Measurements from ENCODE around the gene DPH6. TPM values are rescaled to one million over a fixed set of nuclear protein-coding genes. Genes with fewer than 3 reads are reported as not detected.

DPH6 gene
- total RNA-seq, 3 donors from 2014 or later (not counting 1 experiment from before 2014, with no cell fraction given), result 10.8 to 13.3 (median 13.1) TPM

GRCh38 chr15:35325374-35325941 is 220.5 kb downstream of the DPH6 start:
- H3K27ac Mint-ChIP-seq, result no peak overlapping the region
- peaks cover 3% of the 10 kb centered on the region in 2 donors for H3K9me3 Mint-ChIP-seq
- H3K4me1 ChIP-seq (ENCODE audit: control insufficient read depth, insufficient read depth, low read length), result no peaks in the 10 kb centered on the region
- no peak overlapping the region for H3K27ac ChIP-seq (ENCODE audit: low read length)
- H3K36me3 Mint-ChIP-seq, result no peaks in the 10 kb centered on the region
- no peak overlapping the region for H3K4me3 Mint-ChIP-seq
- no peaks in the 10 kb centered on the region for H3K9me3 ChIP-seq (ENCODE audit: control insufficient read depth, insufficient read depth, low read length)
- TF ChIP-seq, protein P1, sequence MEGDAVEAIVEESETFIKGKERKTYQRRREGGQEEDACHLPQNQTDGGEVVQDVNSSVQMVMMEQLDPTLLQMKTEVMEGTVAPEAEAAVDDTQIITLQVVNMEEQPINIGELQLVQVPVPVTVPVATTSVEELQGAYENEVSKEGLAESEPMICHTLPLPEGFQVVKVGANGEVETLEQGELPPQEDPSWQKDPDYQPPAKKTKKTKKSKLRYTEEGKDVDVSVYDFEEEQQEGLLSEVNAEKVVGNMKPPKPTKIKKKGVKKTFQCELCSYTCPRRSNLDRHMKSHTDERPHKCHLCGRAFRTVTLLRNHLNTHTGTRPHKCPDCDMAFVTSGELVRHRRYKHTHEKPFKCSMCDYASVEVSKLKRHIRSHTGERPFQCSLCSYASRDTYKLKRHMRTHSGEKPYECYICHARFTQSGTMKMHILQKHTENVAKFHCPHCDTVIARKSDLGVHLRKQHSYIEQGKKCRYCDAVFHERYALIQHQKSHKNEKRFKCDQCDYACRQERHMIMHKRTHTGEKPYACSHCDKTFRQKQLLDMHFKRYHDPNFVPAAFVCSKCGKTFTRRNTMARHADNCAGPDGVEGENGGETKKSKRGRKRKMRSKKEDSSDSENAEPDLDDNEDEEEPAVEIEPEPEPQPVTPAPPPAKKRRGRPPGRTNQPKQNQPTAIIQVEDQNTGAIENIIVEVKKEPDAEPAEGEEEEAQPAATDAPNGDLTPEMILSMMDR (IDR thresholded peaks at IDR 0.05), result no peak
- WGBS (ENCODE audit: insufficient coverage), result no CpG with 5 or more reads among the region's 3 CpGs
- H3K4me1 Mint-ChIP-seq, result no peaks in the 10 kb centered on the region
- no peak for DNase-seq
- no peak overlapping the region for H3K4me3 ChIP-seq (ENCODE audit: low read length)
- intact Hi-C loops (cut with micrococcal nuclease), result no loop called here
- no peak for ATAC-seq
- H3K36me3 ChIP-seq (ENCODE audit: control insufficient read depth, insufficient read depth, low read length), result no peaks in the 10 kb centered on the region
- no peaks in the 10 kb centered on the region for H3K27me3 Mint-ChIP-seq (ENCODE audit: low read depth in 2 of 2)
- H3K27me3 ChIP-seq (ENCODE audit: control insufficient read depth, insufficient read depth, low read length), result no peaks in the 10 kb centered on the region

GRCh38 chr15:35323141-35323540 is 222.8 kb downstream of the DPH6 start:
- H3K27ac Mint-ChIP-seq, result no peak overlapping the region
- no peaks in the 10 kb centered on the region for H3K27me3 ChIP-seq (ENCODE audit: control insufficient read depth, insufficient read depth, low read length)
- no peaks in the 10 kb centered on the region for H3K9me3 ChIP-seq (ENCODE audit: control insufficient read depth, insufficient read depth, low read length)
- no peaks in the 10 kb centered on the region for H3K36me3 Mint-ChIP-seq
- intact Hi-C loops (cut with micrococcal nuclease), result no loop called here
- H3K4me3 Mint-ChIP-seq, result no peak overlapping the region
- no peak overlapping the region for H3K4me3 ChIP-seq (ENCODE audit: low read length)
- peaks cover under 1 to 3% of the 10 kb centered on the region in 2 donors for H3K9me3 Mint-ChIP-seq
- ATAC-seq (no peak), DNase-seq (no peak)
- no peaks in the 10 kb centered on the region for H3K4me1 ChIP-seq (ENCODE audit: control insufficient read depth, insufficient read depth, low read length)
- no peak overlapping the region for H3K27ac ChIP-seq (ENCODE audit: low read length)
- H3K27me3 Mint-ChIP-seq (ENCODE audit: low read depth in 2 of 2), result no peaks in the 10 kb centered on the region
- TF ChIP-seq, protein P1 (IDR thresholded peaks at IDR 0.05), result no peak
- H3K36me3 ChIP-seq (ENCODE audit: control insufficient read depth, insufficient read depth, low read length), result no peaks in the 10 kb centered on the region
- no peaks in the 10 kb centered on the region for H3K4me1 Mint-ChIP-seq

GRCh38 chr15:35321926-35322325 is 224.0 kb downstream of the DPH6 start:
- Histone ChIP-seq H3K9me3 (ENCODE audit: control insufficient read depth, insufficient read depth, low read length) (no peaks in the 10 kb centered on the region), H3K4me1 (ENCODE audit: control insufficient read depth, insufficient read depth, low read length) (no peaks in the 10 kb centered on the region), H3K36me3 (ENCODE audit: control insufficient read depth, insufficient read depth, low read length) (no peaks in the 10 kb centered on the region), H3K4me3 (ENCODE audit: low read length) (no peak overlapping the region), H3K27ac (ENCODE audit: low read length) (no peak overlapping the region), H3K27me3 (ENCODE audit: control insufficient read depth, insufficient read depth, low read length) (no peaks in the 10 kb centered on the region)
- no peaks in the 10 kb centered on the region for H3K36me3 Mint-ChIP-seq
- no peaks in the 10 kb centered on the region for H3K4me1 Mint-ChIP-seq
- DNase-seq (no peak), ATAC-seq (no peak)
- H3K9me3 Mint-ChIP-seq, result peaks cover 3 to 4% of the 10 kb centered on the region in 2 donors
- TF ChIP-seq, protein P1 (IDR thresholded peaks at IDR 0.05), result no peak
- WGBS (ENCODE audit: insufficient coverage), result 100% methylated on average over 1 of the region's 2 CpGs
- no peak overlapping the region for H3K4me3 Mint-ChIP-seq
- no peaks in the 10 kb centered on the region for H3K27me3 Mint-ChIP-seq (ENCODE audit: low read depth in 2 of 2)
- intact Hi-C loops (cut with micrococcal nuclease), result no loop called here
- no peak overlapping the region for H3K27ac Mint-ChIP-seq

GRCh38 chr15:35320911-35321310 is 225.1 kb downstream of the DPH6 start:
- H3K27ac ChIP-seq (ENCODE audit: low read length), result no peak overlapping the region
- H3K4me1 ChIP-seq (ENCODE audit: control insufficient read depth, insufficient read depth, low read length), result no peaks in the 10 kb centered on the region
- DNase-seq (no peak), ATAC-seq (no peak)
- Mint-ChIP-seq H3K27ac (no peak overlapping the region), H3K27me3 (ENCODE audit: low read depth in 2 of 2) (no peaks in the 10 kb centered on the region), H3K36me3 (no peaks in the 10 kb centered on the region), H3K4me3 (no peak overlapping the region), H3K9me3 (peaks cover 4% of the 10 kb centered on the region in 2 donors), H3K4me1 (no peaks in the 10 kb centered on the region)
- H3K27me3 ChIP-seq (ENCODE audit: control insufficient read depth, insufficient read depth, low read length), result no peaks in the 10 kb centered on the region
- H3K4me3 ChIP-seq (ENCODE audit: low read length), result no peak overlapping the region
- intact Hi-C loops (cut with micrococcal nuclease), result no loop called here
- no peaks in the 10 kb centered on the region for H3K9me3 ChIP-seq (ENCODE audit: control insufficient read depth, insufficient read depth, low read length)
- H3K36me3 ChIP-seq (ENCODE audit: control insufficient read depth, insufficient read depth, low read length), result no peaks in the 10 kb centered on the region
- TF ChIP-seq, protein P1 (IDR thresholded peaks at IDR 0.05), result no peak
